Colonic mucosa (tissue), 4 donors: ENCODE results near the gene ERCC4. TPM values are rescaled to one million over a fixed set of nuclear protein-coding genes. Genes with fewer than 3 reads are reported as not detected.
"Not testable (repeated sequence)": the region's sequence is repeated elsewhere in the genome, so short reads cannot be mapped to it uniquely, and the experiment has no call there.

ENCODE experiments used
- DNase-seq: peaks from one replicate; pipeline ENCODE4 v3.0.0-alpha.2; 2020
- H3K27ac ChIP-seq: fragments of 200-600 bp; one replicate; pipeline ENCODE4 v1.8.0; 2021
- H3K27me3 ChIP-seq: fragments of 200-600 bp; one replicate; pipeline ENCODE4 v1.8.0; 2021
- H3K36me3 ChIP-seq: fragments of 200-600 bp; one replicate; pipeline ENCODE4 v1.8.0; 2021
- H3K4me1 ChIP-seq: fragments of 200-600 bp; one replicate; pipeline ENCODE4 v1.8.0; 2021; ENCODE audit warnings: mild to moderate bottlenecking
- H3K4me3 ChIP-seq: fragments of 200-600 bp; one replicate; pipeline ENCODE4 v1.8.0; 2021
- H3K9ac ChIP-seq, 2 donors: one replicate each; pipeline ENCODE4 v1.7.0; 2013; ENCODE audit warnings: control low read depth in 2 of 2, low read depth in 2 of 2, low read length in 2 of 2
- H3K9me3 ChIP-seq: fragments of 200-600 bp; one replicate; pipeline ENCODE4 v1.8.0; 2021
- CTCF ChIP-seq: fragments of 200-600 bp; IDR thresholded peaks from one replicate; pipeline ENCODE4 v1.8.0; 2022; ENCODE audit warnings: antibody characterized with exemption, mild to moderate bottlenecking
- intact Hi-C: fragments of 100-400 bp; cut with DNase I; formaldehyde crosslinking; loops from one replicate; pipeline ENCODE4 v1.14.1; 2022
- total RNA-seq, 2 donors: library from RNA; stranded (reverse); fragmentation: NEBNext Ultra II Directional in 1 of 2; extraction: Animal tissue kit (Norgen Biotek cat#: 25700) in 1 of 2; gene quantifications; one replicate each; pipeline ENCODE4 v1.2.1, GENCODE V29; 2021
- donor health status: healthy.
- donor health status: DM: no; HTN: no; CAD: no.
- donor health status: DM: no; HTN: no; CAD: no.

The ERCC4 gene
- total RNA-seq, 2 donors from 2014 or later = 8.0 to 9.7 TPM

- no peak for TF ChIP-seq CTCF
- Histone ChIP-seq H3K27ac (no peak overlapping the region), H3K27me3 (peaks cover 5% of the 10 kb centered on the region)
Observed at GRCh38 chr16:13897806-13898205, 22.1 kb upstream of the ERCC4 start.

GRCh38 chr16:13898233-13898632, 21.7 kb upstream of the ERCC4 start:
- H3K4me1 ChIP-seq = no peaks in the 10 kb centered on the region
- intact Hi-C loops = no loop called here
- H3K27me3 ChIP-seq = peaks cover 5% of the 10 kb centered on the region
- DNase-seq = no peak
- H3K9me3 ChIP-seq = no peaks in the 10 kb centered on the region
- H3K9ac ChIP-seq = no peak overlapping the region
- no peaks in the 10 kb centered on the region for H3K36me3 ChIP-seq
- no peak overlapping the region for H3K4me3 ChIP-seq
- H3K27ac ChIP-seq = no peak overlapping the region
- no peak for TF ChIP-seq CTCF

More at GRCh38 chr16:13897806-13898205, 22.1 kb upstream of the ERCC4 start:
- no peaks in the 10 kb centered on the region for H3K9me3 ChIP-seq
- no peak overlapping the region for H3K9ac ChIP-seq
- no peaks in the 10 kb centered on the region for H3K36me3 ChIP-seq
- no peak overlapping the region for H3K4me3 ChIP-seq
- no peaks in the 10 kb centered on the region for H3K4me1 ChIP-seq
- intact Hi-C loops = no loop called here
- no peak for DNase-seq

GRCh38 chr16:13902052-13902451, 17.9 kb upstream of the ERCC4 start:
- intact Hi-C loops = no loop called here
- Histone ChIP-seq H3K27me3 (peaks cover 5% of the 10 kb centered on the region), H3K36me3 (no peaks in the 10 kb centered on the region), H3K4me1 (no peaks in the 10 kb centered on the region), H3K9me3 (no peaks in the 10 kb centered on the region), H3K4me3 (no peak overlapping the region), H3K9ac (no peak overlapping the region), H3K27ac (no peak overlapping the region)
- TF ChIP-seq CTCF = no peak
- DNase-seq = no peak

GRCh38 chr16:13902677-13903076, 17.3 kb upstream of the ERCC4 start:
- H3K36me3 ChIP-seq = no peaks in the 10 kb centered on the region
- H3K27ac ChIP-seq = no peak overlapping the region
- no peak for TF ChIP-seq CTCF

GRCh38 chr16:13904179-13904691, 15.7 kb upstream of the ERCC4 start:
- no peaks in the 10 kb centered on the region for H3K4me1 ChIP-seq
- H3K36me3 ChIP-seq = no peaks in the 10 kb centered on the region
- no peak for DNase-seq
- TF ChIP-seq CTCF = no peak
- no peak overlapping the region for H3K27ac ChIP-seq
- H3K27me3 ChIP-seq = no peaks in the 10 kb centered on the region
- H3K4me3 ChIP-seq = no peak overlapping the region
- no peaks in the 10 kb centered on the region for H3K9me3 ChIP-seq
- H3K9ac ChIP-seq = no peak overlapping the region
- intact Hi-C loops = no loop called here

More at GRCh38 chr16:13902677-13903076, 17.3 kb upstream of the ERCC4 start:
- Histone ChIP-seq H3K27me3 (peaks cover 5% of the 10 kb centered on the region), H3K9ac (no peak overlapping the region), H3K9me3 (no peaks in the 10 kb centered on the region), H3K4me3 (no peak overlapping the region), H3K4me1 (no peaks in the 10 kb centered on the region)
- no peak for DNase-seq
- intact Hi-C loops = no loop called here

GRCh38 chr16:13904822-13905221, 15.1 kb upstream of the ERCC4 start:
- H3K4me3 ChIP-seq = not testable (repeated sequence)
- DNase-seq = peak; percentile 41

More at GRCh38 chr16:13904822-13905221, 15.1 kb upstream of the ERCC4 start:
- H3K4me1 ChIP-seq, intact Hi-C loops, H3K9me3 ChIP-seq, H3K27ac ChIP-seq, H3K9ac ChIP-seq, H3K27me3 ChIP-seq, H3K36me3 ChIP-seq: not testable (repeated sequence)
